Measurements from ENCODE around the gene SMS.

GRCh38 chrX:21907260-21907659 is 33.2 kb upstream of the SMS start:
- TF ChIP-seq, protein P1, sequence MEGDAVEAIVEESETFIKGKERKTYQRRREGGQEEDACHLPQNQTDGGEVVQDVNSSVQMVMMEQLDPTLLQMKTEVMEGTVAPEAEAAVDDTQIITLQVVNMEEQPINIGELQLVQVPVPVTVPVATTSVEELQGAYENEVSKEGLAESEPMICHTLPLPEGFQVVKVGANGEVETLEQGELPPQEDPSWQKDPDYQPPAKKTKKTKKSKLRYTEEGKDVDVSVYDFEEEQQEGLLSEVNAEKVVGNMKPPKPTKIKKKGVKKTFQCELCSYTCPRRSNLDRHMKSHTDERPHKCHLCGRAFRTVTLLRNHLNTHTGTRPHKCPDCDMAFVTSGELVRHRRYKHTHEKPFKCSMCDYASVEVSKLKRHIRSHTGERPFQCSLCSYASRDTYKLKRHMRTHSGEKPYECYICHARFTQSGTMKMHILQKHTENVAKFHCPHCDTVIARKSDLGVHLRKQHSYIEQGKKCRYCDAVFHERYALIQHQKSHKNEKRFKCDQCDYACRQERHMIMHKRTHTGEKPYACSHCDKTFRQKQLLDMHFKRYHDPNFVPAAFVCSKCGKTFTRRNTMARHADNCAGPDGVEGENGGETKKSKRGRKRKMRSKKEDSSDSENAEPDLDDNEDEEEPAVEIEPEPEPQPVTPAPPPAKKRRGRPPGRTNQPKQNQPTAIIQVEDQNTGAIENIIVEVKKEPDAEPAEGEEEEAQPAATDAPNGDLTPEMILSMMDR (conservative IDR thresholded peaks at IDR 0.05) = no peak
- TF ChIP-seq ZFX (IDR thresholded peaks at IDR 0.05) = no peak
